Subcutaneous adipose tissue (tissue), 4 donors: ENCODE results near the gene EXD3. TPM values are rescaled to one million over a fixed set of nuclear protein-coding genes. Genes with fewer than 3 reads are reported as not detected.

Source experiments
- CTCF ChIP-seq: fragments of 450-650 bp; IDR thresholded peaks from one replicate; pipeline ENCODE4 v1.5.1; 2016; ENCODE audit warnings: low read depth, mild to moderate bottlenecking, control low read depth, antibody characterized with exemption, moderate library complexity
- total RNA-seq, 4 donors: library from RNA; depleted of rRNA; stranded (reverse); fragments of >200 nt; gene quantifications; one replicate each; pipeline ENCODE4 v1.1.0, GENCODE V29; 2016

EXD3 gene
- total RNA-seq, 4 donors from 2014 or later: 7.5 to 44.6 (median 10.5) TPM

GRCh38 chr9:137391411-137391754, 31.6 kb downstream of the EXD3 start:
- TF ChIP-seq CTCF: no peak

- TF ChIP-seq CTCF: no peak
These were observed 32.2 kb downstream of the EXD3 start for GRCh38 chr9:137390553-137391410.

DNA sequence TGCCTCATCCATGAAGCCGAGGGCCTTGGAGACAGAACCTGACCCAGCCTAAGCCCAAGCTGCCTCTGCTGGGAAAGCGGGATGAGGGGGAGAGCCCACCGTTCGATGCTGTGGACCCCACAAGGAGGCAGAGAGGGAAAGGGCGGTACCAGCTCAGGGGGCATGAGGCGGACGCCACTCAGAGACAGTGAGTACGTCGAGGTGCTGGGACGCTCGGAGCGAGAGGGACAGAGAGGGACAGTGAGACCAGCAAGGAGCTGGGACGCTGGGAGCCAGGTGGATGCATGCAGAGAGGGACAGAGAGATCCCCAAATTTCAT, 33.6 kb downstream of the EXD3 start:
- no peak for TF ChIP-seq CTCF

GRCh38 chr9:137388589-137389427, 34.2 kb downstream of the EXD3 start:
- no peak for TF ChIP-seq CTCF

DNA sequence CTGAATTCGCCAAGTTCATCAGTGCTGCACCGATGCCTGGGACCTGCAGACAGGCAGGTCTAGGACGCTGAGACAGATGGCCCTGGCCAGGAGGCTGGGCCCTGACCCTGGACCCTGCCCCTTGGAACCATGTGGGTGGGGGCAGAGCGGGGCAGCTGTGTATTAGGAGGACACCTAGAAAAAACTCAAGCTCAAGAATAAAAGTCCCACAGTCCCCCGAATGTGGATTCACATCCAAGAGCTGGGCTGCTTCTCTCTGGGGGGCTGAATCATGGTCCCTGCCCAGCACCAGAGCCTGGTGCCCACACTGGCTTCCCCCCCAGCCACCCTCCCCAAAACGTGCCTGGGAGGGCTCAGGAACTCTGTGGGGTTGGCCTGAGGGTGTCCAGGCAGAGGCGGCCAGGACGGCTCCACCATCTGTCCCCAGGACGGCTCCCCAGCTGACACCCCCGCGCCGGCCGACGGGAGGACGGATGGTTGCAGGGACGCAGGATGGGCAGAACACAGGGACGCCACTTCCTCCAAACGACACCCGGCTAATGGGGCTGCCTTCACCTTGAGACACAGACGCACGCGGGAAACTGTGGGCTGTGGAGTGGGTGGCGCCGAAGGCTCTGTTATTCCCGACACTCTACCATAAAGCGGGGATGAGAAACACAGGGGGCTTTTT, 34.9 kb downstream of the EXD3 start:
- no peak for TF ChIP-seq CTCF

DNA sequence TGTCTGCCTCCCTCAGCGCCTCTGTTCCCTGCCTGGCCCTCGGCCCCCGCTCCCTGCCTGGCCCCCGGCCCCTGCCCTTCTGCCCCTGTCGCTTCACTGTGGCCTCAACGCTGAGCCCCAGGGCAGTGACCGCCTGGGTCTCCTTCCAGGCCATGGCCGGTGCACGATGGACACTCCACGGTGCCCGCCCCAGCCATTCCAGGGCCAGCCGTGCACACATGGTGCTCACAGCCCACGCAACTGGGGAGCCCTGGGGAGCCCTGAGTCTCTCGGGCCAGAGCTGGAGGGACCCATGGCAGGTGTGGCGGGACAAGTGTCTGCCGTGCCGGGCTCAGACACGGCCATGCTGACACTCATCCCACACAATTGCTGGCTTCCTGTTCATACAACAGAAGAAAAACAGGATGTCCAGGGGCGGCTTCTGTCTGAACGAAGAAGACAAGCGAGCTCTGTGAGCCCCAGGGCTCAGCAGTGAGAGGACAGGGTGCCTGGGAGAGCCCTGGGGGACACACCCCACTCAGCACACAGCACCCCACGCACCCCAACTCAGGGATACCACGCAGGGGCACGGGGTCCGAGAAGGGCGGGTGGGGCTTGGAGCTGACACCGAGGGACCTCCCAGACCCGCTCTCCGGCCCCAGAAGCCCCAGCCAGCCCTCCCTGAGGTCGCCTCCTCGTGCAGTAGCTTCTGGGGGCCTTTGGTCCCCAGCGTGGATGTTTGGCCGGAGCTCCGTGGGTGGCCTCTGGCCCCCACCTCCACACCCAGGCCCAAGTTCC, 35.7 kb downstream of the EXD3 start:
- TF ChIP-seq CTCF: no peak
